Spinal cord (tissue), 10 donors: ENCODE results near the gene MCF2L2. TPM values are rescaled to one million over a fixed set of nuclear protein-coding genes. Genes with fewer than 3 reads are reported as not detected.

Source experiments
- DNase-seq, 6 donors: peaks; one replicate each; pipeline versions ENCODE4 v3.0.0 to v3.0.0-alpha.2; 2013 to 2015; ENCODE audit warnings: low spot score in 6 of 6, low read depth in 4 of 6
- H3K27ac ChIP-seq: one replicate; pipeline ENCODE4 v1.5.1; 2013; ENCODE audit warnings: low read depth, low read length, control low read depth
- H3K27me3 ChIP-seq: one replicate; pipeline ENCODE4 v1.6.1; 2013; ENCODE audit warnings: low read length; ENCODE audit not compliant: control insufficient read depth, insufficient read depth
- H3K36me3 ChIP-seq: one replicate; pipeline ENCODE4 v1.6.1; 2013; ENCODE audit warnings: low read length; ENCODE audit not compliant: control insufficient read depth, insufficient read depth
- H3K4me1 ChIP-seq: one replicate; pipeline ENCODE4 v1.6.1; 2013; ENCODE audit warnings: low read length; ENCODE audit not compliant: control insufficient read depth, insufficient read depth
- H3K4me3 ChIP-seq: one replicate; pipeline ENCODE4 v1.5.1; 2013; ENCODE audit warnings: low read depth, low read length, control low read depth
- H3K9me3 ChIP-seq: one replicate; pipeline ENCODE4 v1.6.1; 2013; ENCODE audit warnings: low read length; ENCODE audit not compliant: control insufficient read depth, insufficient read depth
- WGBS: methylation state at CpG from one replicate; pipeline ENCODE4 v1.1.5; 2013; ENCODE audit warnings: missing lambda C conversion rate; ENCODE audit not compliant: insufficient coverage; 5-methylcytosine and 5-hydroxymethylcytosine counted together
- polyA plus RNA-seq, 2 donors: library from polyadenylated mRNA; unstranded; fragments of 120-200 nt; gene quantifications; one replicate each; pipeline ENCODE4 v1.2.1, GENCODE V29; 2013; ENCODE audit not compliant: insufficient read length in 2 of 2
- total RNA-seq, 2 donors: library from RNA; depleted of rRNA in 1 of 2; stranded (reverse); fragments of 120-200 nt in 1 of 2; fragments of >200 nt in 1 of 2; gene quantifications; one replicate each; pipeline versions ENCODE4 v1.2.3 to v1.2.4, GENCODE V29; 2013 to 2014
- donor health status: healthy.

The MCF2L2 gene
- total and polyA plus RNA-seq, 4 donors = 9.6 to 29.6 (median 18.8) TPM

DNA sequence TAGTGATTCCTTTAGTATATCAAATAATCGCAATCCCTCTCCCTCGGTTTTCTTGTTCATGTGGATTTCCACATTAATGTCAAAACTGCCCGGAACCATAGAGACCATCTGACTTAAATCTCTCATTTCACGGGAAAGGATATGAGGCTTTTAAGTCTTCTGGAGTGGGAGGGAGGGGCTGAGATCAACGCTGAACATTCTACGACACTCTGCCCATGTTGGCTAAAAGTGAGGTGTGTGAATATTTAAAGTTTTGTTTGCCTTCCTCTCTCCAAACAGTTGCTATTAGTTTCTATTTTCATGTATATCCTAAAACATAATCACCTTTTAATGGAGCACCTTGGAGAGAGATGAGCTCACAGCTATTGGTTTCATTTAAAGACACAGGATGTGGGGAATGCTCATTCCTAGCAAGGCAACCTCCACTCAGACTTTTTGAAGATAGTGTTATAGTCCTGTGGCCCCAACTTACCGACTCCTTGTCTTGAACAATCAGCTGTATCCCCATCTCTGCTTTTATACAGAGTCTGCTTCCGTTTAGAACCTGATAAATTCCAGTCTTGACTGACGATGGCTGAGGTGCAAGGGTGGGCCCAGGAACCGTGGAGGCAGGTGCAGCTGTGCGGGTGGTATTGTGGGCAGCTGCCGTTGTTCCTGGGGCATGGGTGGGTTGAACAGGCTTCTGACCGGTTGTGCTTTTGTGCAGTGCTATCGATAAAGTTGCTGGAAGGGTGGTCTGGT is 275.0 kb downstream of the MCF2L2 start:
- Histone ChIP-seq H3K36me3 (no peaks in the 10 kb centered on the region), H3K4me1 (no peaks in the 10 kb centered on the region), H3K4me3 (no peak overlapping the region), H3K27ac (no peak overlapping the region), H3K27me3 (no peaks in the 10 kb centered on the region), H3K9me3 (no peaks in the 10 kb centered on the region)
- DNase-seq = no peak
- WGBS = 85% methylated on average over 7 of the region's 14 CpGs

GRCh38 chr3:183151821-183152351 is 276.5 kb downstream of the MCF2L2 start:
- Histone ChIP-seq H3K4me3 (no peak overlapping the region), H3K36me3 (no peaks in the 10 kb centered on the region), H3K9me3 (no peaks in the 10 kb centered on the region), H3K4me1 (no peaks in the 10 kb centered on the region), H3K27me3 (no peaks in the 10 kb centered on the region), H3K27ac (no peak overlapping the region)
- DNase-seq = no peak
- WGBS = 70% methylated on average over 2 of the region's 6 CpGs

DNA sequence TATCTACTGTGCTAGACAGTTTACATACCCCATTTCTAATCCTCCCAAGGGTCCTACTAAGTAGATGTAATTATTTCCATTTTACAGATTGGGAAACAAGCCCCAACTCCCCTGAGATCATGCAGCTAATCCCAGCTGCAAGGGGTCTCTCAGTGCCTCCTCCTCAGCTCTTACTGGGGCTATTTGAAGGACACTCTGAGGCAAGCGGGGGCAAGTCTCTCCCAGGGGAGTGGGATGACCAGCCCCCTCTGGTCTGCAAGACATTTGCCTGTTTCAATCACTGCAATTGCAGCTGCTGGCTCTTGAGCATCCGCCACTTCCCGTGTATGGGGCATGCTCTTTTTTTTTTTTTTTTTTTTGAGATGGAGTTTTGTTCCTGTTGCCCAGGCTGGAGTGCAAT is 277.3 kb downstream of the MCF2L2 start:
- no peak for DNase-seq
- Histone ChIP-seq H3K9me3 (no peaks in the 10 kb centered on the region), H3K27me3 (no peaks in the 10 kb centered on the region), H3K36me3 (no peaks in the 10 kb centered on the region), H3K4me3 (no peak overlapping the region), H3K27ac (no peak overlapping the region), H3K4me1 (no peaks in the 10 kb centered on the region)
- WGBS = 100% methylated on average over 1 of the region's 3 CpGs

DNA sequence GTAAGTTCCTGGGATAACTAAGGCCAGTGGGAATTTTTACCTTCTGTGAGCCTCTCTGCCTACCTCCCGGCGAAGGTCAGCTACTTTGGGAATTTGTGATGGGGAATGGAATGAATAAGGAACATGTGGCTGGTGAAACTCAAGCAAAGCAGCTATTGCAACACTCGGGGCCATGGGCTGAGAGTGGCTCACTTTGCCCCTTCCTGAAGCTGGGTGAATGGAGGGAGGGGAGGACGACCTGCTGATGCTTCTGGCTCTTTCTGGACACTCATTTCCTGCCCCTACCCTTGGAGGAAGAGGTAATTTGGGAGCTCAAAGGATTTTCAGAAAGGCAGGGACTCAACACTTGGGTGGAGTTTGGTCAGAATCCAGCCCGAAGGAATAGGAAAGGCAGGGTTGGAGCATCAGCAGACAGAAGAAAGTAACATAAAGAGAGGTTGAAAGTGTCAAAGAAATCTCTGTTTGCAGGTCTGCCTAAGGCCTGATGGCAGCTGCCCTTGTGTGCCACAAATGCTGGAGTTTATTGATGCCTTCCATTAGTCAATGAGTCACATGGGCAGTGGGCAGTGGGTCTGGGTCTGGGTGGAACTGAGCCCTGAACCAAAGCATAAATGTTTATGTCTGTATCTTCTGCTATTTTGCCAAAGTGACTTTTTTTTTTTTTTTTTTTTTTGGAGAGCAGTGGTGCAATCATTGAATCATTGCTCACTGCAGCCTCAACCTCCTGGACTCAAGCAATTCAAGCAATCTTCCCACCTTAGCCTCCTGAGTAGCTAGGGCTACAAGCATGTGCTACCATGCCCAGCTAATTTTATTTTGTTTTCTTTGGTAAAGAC is 278.3 kb downstream of the MCF2L2 start:
- no peak overlapping the region for H3K27ac ChIP-seq
- 76% methylated on average over 3 of the region's 5 CpGs for WGBS
- no peaks in the 10 kb centered on the region for H3K9me3 ChIP-seq
- DNase-seq = no peak
- no peaks in the 10 kb centered on the region for H3K36me3 ChIP-seq
- no peak overlapping the region for H3K4me3 ChIP-seq
- no peaks in the 10 kb centered on the region for H3K4me1 ChIP-seq
- no peaks in the 10 kb centered on the region for H3K27me3 ChIP-seq

- DNase-seq = no peak
- 62% methylated on average over 2 of the region's 4 CpGs for WGBS
- H3K36me3 ChIP-seq = no peaks in the 10 kb centered on the region
- no peaks in the 10 kb centered on the region for H3K27me3 ChIP-seq
- no peaks in the 10 kb centered on the region for H3K4me1 ChIP-seq
- no peak overlapping the region for H3K27ac ChIP-seq
- no peak overlapping the region for H3K4me3 ChIP-seq
- no peaks in the 10 kb centered on the region for H3K9me3 ChIP-seq
Observed at GRCh38 chr3:183148056-183148455, 280.4 kb downstream of the MCF2L2 start.

DNA sequence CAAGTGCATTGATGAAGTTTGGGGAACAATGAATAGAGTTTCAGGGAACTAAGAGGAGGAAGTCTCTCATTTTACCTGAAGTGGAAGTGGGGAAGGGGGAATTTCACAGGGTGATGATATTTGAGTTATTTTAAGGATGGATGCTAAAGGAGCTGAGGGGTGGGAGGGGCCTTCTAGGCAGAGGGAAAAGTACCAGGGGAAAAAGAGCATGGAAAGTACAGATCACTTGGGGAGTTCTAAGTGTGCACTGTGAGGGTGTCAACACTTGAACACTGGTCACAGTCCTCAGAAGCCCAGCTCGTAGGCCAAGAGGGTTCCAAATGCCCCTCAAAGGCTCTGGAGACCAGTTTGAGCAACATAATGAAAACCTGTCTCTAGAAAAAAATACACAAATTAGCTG is 284.1 kb downstream of the MCF2L2 start:
- H3K27me3 ChIP-seq = no peaks in the 10 kb centered on the region
- WGBS = 80% methylated on average over 1 of the region's 1 CpG

GRCh38 chr3:183142199-183142598 is 286.2 kb downstream of the MCF2L2 start:
- H3K27me3 ChIP-seq = no peaks in the 10 kb centered on the region
- H3K36me3 ChIP-seq = no peaks in the 10 kb centered on the region
- WGBS = 76% methylated on average over 5 of the region's 11 CpGs
- H3K4me3 ChIP-seq = no peak overlapping the region
- no peak for DNase-seq
- H3K4me1 ChIP-seq = no peaks in the 10 kb centered on the region
- H3K9me3 ChIP-seq = no peaks in the 10 kb centered on the region
- no peak overlapping the region for H3K27ac ChIP-seq

More for the DNA sequence above, 284.1 kb downstream of the MCF2L2 start:
- Histone ChIP-seq H3K9me3 (no peaks in the 10 kb centered on the region), H3K4me1 (no peaks in the 10 kb centered on the region), H3K36me3 (no peaks in the 10 kb centered on the region), H3K4me3 (no peak overlapping the region), H3K27ac (no peak overlapping the region)
- no peak for DNase-seq

GRCh38 chr3:183134844-183135243 is 293.6 kb downstream of the MCF2L2 start:
- H3K27ac ChIP-seq = no peak overlapping the region
- H3K9me3 ChIP-seq = no peaks in the 10 kb centered on the region
- no peak for DNase-seq
- H3K4me3 ChIP-seq = no peak overlapping the region
- 88% methylated on average over 1 of the region's 2 CpGs for WGBS
- no peaks in the 10 kb centered on the region for H3K4me1 ChIP-seq
- peaks cover 2% of the 10 kb centered on the region for H3K27me3 ChIP-seq
- no peaks in the 10 kb centered on the region for H3K36me3 ChIP-seq

DNA sequence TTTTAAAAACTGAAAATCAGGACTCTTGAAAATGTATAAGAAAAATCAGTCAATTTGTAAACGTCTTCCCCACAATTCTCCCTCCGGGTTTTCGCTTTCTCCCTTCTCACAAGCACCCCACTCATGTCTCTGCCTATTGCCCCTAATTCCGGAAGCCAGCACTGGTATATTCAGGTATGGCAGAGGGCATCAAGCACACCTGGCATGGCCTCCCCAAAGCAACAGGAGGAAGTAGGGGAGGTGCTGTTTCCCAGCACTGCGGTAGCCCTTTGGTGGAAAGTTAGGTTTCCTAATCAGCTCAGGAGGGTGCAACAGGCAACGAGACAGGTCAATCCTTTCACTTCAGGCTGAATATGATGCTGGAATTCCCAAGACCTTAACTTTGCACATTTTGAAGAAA is 296.0 kb downstream of the MCF2L2 start:
- DNase-seq = no peak
- Histone ChIP-seq H3K4me1 (no peaks in the 10 kb centered on the region), H3K27ac (no peak overlapping the region), H3K36me3 (no peaks in the 10 kb centered on the region), H3K9me3 (no peaks in the 10 kb centered on the region), H3K27me3 (peaks cover 2% of the 10 kb centered on the region), H3K4me3 (no peak overlapping the region)
- WGBS = 79% methylated on average over 3 of the region's 6 CpGs
